Large intestine (tissue), 3 donors: ENCODE measurements around the gene PHYH. TPM values are rescaled to one million over a fixed set of nuclear protein-coding genes. Genes with fewer than 3 reads are reported as not detected.
A peak's percentile ranks its signal among the peaks of the same experiment; 100 is the strongest.
"Not testable (repeated sequence)": the region's sequence is repeated elsewhere in the genome, so short reads cannot be mapped to it uniquely, and the experiment has no call there.

Experiments used
- DNase-seq, 2 donors: peaks; one replicate each; pipeline versions ENCODE4 v3.0.0 to v3.0.0-alpha.2; 2013
- H3K27ac ChIP-seq: one replicate; pipeline ENCODE4 v1.5.1; 2013; ENCODE audit warnings: low read length
- H3K27me3 ChIP-seq: 2 replicates; pipeline ENCODE4 v1.6.1; 2013; ENCODE audit warnings: low read length; ENCODE audit not compliant: control insufficient read depth, insufficient read depth
- H3K36me3 ChIP-seq: 2 replicates; pipeline ENCODE4 v1.6.1; 2013; ENCODE audit warnings: low read length; ENCODE audit not compliant: control insufficient read depth, insufficient read depth
- H3K4me1 ChIP-seq: one replicate; pipeline ENCODE4 v1.6.1; 2013; ENCODE audit warnings: low read length; ENCODE audit not compliant: control insufficient read depth, insufficient read depth
- H3K4me3 ChIP-seq: one replicate; pipeline ENCODE4 v1.5.1; 2013; ENCODE audit warnings: low read length
- H3K9me3 ChIP-seq: one replicate; pipeline ENCODE4 v1.6.1; 2013; ENCODE audit warnings: mild to moderate bottlenecking, low read depth, low read length, moderate library complexity; ENCODE audit not compliant: control insufficient read depth
- WGBS: methylation state at CpG from one replicate; pipeline ENCODE4 v1.1.5; 2013; ENCODE audit warnings: low lambda C conversion rate; ENCODE audit not compliant: insufficient coverage; 5-methylcytosine and 5-hydroxymethylcytosine counted together
- polyA plus RNA-seq: library from polyadenylated mRNA; unstranded; fragments of 120-200 nt; gene quantifications from one replicate; pipeline ENCODE4 v1.2.1, GENCODE V29; 2013

The PHYH gene
- polyA plus RNA-seq, 1 donor: 39.6 TPM

GRCh38 chr10:13338390-13339110, 38.7 kb upstream of the PHYH start:
- peak in 1 of 2 donors; percentile 25 for DNase-seq
- Histone ChIP-seq H3K27ac (peak overlapping the region; percentile 6), H3K4me3 (no peak overlapping the region), H3K9me3 (no peaks in the 10 kb centered on the region), H3K36me3 (peaks cover 37% of the 10 kb centered on the region), H3K4me1 (peaks cover 14% of the 10 kb centered on the region), H3K27me3 (no peaks in the 10 kb centered on the region)
- no CpG with 5 or more reads among the region's 10 CpGs for WGBS

- no CpG with 5 or more reads among the region's 6 CpGs for WGBS
- Histone ChIP-seq H3K4me3 (no peak overlapping the region), H3K9me3 (no peaks in the 10 kb centered on the region), H3K27me3 (no peaks in the 10 kb centered on the region), H3K36me3 (peaks cover 42% of the 10 kb centered on the region), H3K4me1 (peaks cover 14% of the 10 kb centered on the region), H3K27ac (peak overlapping the region; percentile 58)
- peak; percentile 47 to 80 for DNase-seq
Observed at GRCh38 chr10:13337827-13338196, 37.9 kb upstream of the PHYH start.

- Histone ChIP-seq H3K4me3 (no peak overlapping the region), H3K27ac (peak overlapping the region; percentile 58), H3K4me1 (peaks cover 14% of the 10 kb centered on the region), H3K9me3 (no peaks in the 10 kb centered on the region), H3K36me3 (peaks cover 41% of the 10 kb centered on the region), H3K27me3 (no peaks in the 10 kb centered on the region)
- WGBS: no CpG with 5 or more reads among the region's 4 CpGs
- peak in 1 of 2 donors; percentile 43 for DNase-seq
Observed at GRCh38 chr10:13337128-13337826, 37.4 kb upstream of the PHYH start.

GRCh38 chr10:13335881-13336280, 36.0 kb upstream of the PHYH start:
- peaks cover 53% of the 10 kb centered on the region for H3K36me3 ChIP-seq
- DNase-seq: no peak
- H3K27me3 ChIP-seq: no peaks in the 10 kb centered on the region
- H3K4me3 ChIP-seq: no peak overlapping the region
- no CpG with 5 or more reads among the region's 9 CpGs for WGBS
- no peak overlapping the region for H3K27ac ChIP-seq
- no peaks in the 10 kb centered on the region for H3K9me3 ChIP-seq
- H3K4me1 ChIP-seq: peaks cover 14% of the 10 kb centered on the region

GRCh38 chr10:13334556-13334955, 34.7 kb upstream of the PHYH start:
- Histone ChIP-seq H3K36me3 (peaks cover 62% of the 10 kb centered on the region), H3K27ac (no peak overlapping the region), H3K9me3 (no peaks in the 10 kb centered on the region), H3K4me3 (no peak overlapping the region), H3K4me1 (peaks cover 14% of the 10 kb centered on the region), H3K27me3 (no peaks in the 10 kb centered on the region)
- DNase-seq: no peak
- WGBS: no CpG with 5 or more reads among the region's 2 CpGs

- no peak overlapping the region for H3K4me3 ChIP-seq
- peaks cover 66% of the 10 kb centered on the region for H3K36me3 ChIP-seq
- H3K9me3 ChIP-seq: no peaks in the 10 kb centered on the region
- no peak for DNase-seq
- H3K4me1 ChIP-seq: no peaks in the 10 kb centered on the region
- no peaks in the 10 kb centered on the region for H3K27me3 ChIP-seq
- no CpG with 5 or more reads among the region's 5 CpGs for WGBS
- no peak overlapping the region for H3K27ac ChIP-seq
Observed at GRCh38 chr10:13331646-13332045, 31.8 kb upstream of the PHYH start.

GRCh38 chr10:13330980-13331379, 31.1 kb upstream of the PHYH start:
- H3K9me3 ChIP-seq, H3K27me3 ChIP-seq, DNase-seq, H3K4me3 ChIP-seq, H3K4me1 ChIP-seq, H3K27ac ChIP-seq: not testable (repeated sequence)
- H3K36me3 ChIP-seq: peaks cover 67% of the 10 kb centered on the region
- WGBS: no CpG with 5 or more reads among the region's 8 CpGs

- no peak overlapping the region for H3K27ac ChIP-seq
- no peak for DNase-seq
- no peaks in the 10 kb centered on the region for H3K4me1 ChIP-seq
- no peaks in the 10 kb centered on the region for H3K27me3 ChIP-seq
- H3K36me3 ChIP-seq: peaks cover 65% of the 10 kb centered on the region
- WGBS: no CpG with 5 or more reads among the region's 3 CpGs
- H3K9me3 ChIP-seq: no peaks in the 10 kb centered on the region
- no peak overlapping the region for H3K4me3 ChIP-seq
Observed at GRCh38 chr10:13329565-13329964, 29.7 kb upstream of the PHYH start.

GRCh38 chr10:13328613-13329012, 28.7 kb upstream of the PHYH start:
- H3K4me3 ChIP-seq: no peak overlapping the region
- H3K27ac ChIP-seq: no peak overlapping the region
- H3K4me1 ChIP-seq: no peaks in the 10 kb centered on the region
- WGBS: 83% methylated on average over 1 of the region's 10 CpGs
- H3K27me3 ChIP-seq: no peaks in the 10 kb centered on the region
- DNase-seq: no peak
- peaks cover 62% of the 10 kb centered on the region for H3K36me3 ChIP-seq
- H3K9me3 ChIP-seq: no peaks in the 10 kb centered on the region

- Histone ChIP-seq H3K4me3 (no peak overlapping the region), H3K4me1 (no peaks in the 10 kb centered on the region), H3K27me3 (no peaks in the 10 kb centered on the region), H3K36me3 (peaks cover 60% of the 10 kb centered on the region), H3K27ac (no peak overlapping the region), H3K9me3 (no peaks in the 10 kb centered on the region)
- DNase-seq: no peak
- WGBS: no CpG with 5 or more reads among the region's 5 CpGs
Observed at GRCh38 chr10:13328126-13328525, 28.3 kb upstream of the PHYH start.
